ENCODE results near the gene MYH7B.

GRCh38 chr20:34907616-34908469 is 47.8 kb upstream of the MYH7B start:
- TF ChIP-seq, protein P1, sequence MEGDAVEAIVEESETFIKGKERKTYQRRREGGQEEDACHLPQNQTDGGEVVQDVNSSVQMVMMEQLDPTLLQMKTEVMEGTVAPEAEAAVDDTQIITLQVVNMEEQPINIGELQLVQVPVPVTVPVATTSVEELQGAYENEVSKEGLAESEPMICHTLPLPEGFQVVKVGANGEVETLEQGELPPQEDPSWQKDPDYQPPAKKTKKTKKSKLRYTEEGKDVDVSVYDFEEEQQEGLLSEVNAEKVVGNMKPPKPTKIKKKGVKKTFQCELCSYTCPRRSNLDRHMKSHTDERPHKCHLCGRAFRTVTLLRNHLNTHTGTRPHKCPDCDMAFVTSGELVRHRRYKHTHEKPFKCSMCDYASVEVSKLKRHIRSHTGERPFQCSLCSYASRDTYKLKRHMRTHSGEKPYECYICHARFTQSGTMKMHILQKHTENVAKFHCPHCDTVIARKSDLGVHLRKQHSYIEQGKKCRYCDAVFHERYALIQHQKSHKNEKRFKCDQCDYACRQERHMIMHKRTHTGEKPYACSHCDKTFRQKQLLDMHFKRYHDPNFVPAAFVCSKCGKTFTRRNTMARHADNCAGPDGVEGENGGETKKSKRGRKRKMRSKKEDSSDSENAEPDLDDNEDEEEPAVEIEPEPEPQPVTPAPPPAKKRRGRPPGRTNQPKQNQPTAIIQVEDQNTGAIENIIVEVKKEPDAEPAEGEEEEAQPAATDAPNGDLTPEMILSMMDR (IDR thresholded peaks at IDR 0.05), result no peak
- TF ChIP-seq POLR2A (IDR thresholded peaks at IDR 0.05), result no peak

Measured in uterus (tissue), 2 donors.